ENCODE measurements around the gene DBI. TPM values are rescaled to one million over a fixed set of nuclear protein-coding genes. Genes with fewer than 3 reads are reported as not detected.

The DBI gene
- total RNA-seq, 1 experiment from 2014 or later = 265 TPM

DNA sequence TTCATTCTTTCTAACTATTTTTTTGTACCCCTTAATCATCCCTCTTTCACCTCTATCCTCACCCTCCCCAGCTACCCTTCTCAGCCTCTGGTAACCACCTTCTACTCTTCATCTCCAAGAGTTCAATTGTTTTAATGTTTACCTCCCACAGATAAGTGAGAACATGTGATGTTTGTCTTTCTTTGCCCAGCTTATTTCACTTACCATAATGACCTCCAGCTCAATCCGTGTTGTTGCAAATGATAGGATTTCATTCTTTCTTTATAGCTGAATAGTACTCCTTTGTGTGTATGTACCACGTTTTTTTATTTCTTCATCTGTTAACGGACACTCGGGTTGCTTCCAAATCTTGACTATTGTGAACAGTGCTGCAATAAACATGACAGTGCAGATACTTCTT is 42.7 kb downstream of the DBI start:
- TF ChIP-seq CTCF (conservative IDR thresholded peaks at IDR 0.05) (no peak), EZH2 (IDR thresholded peaks at IDR 0.05; ENCODE audit: low read depth) (no peak)
- no peak overlapping the region for H3K4me3 ChIP-seq
- DNase-seq = no peak
- H3K79me2 ChIP-seq (ENCODE audit: low read depth) = no peaks in the 10 kb centered on the region
- no peaks in the 10 kb centered on the region for H3K36me3 ChIP-seq (ENCODE audit: low read depth)
- no peak overlapping the region for H3K4me2 ChIP-seq
- no peak overlapping the region for H3K27ac ChIP-seq
- H3K9me3 ChIP-seq (ENCODE audit: insufficient read depth, low read depth) = no peaks in the 10 kb centered on the region
- POLR2A ChIA-PET (ENCODE audit: unreplicated experiment) = no interaction called here
- H3K4me1 ChIP-seq (replicated peaks; ENCODE audit: insufficient read depth) = no peaks in the 10 kb centered on the region
- H3K27me3 ChIP-seq (ENCODE audit: insufficient read depth, low read depth) = no peaks in the 10 kb centered on the region
- BruUV-seq (replicated peaks) = no TSS peak
- CTCF ChIA-PET = no interaction called here
- H4K20me1 ChIP-seq (ENCODE audit: insufficient read depth) = no peaks in the 10 kb centered on the region
- H2AFZ ChIP-seq = no peak overlapping the region
- H3K9me2 ChIP-seq (ENCODE audit: insufficient read depth) = no peaks in the 10 kb centered on the region
- intact Hi-C loops (cut with micrococcal nuclease; ENCODE audit: unreplicated experiment) = loop anchor here (5.0 kb wide), 5 partner anchors 117 to 1273 kb away; no protein-coding TSS in a partner anchor
- no peaks in the 10 kb centered on the region for H3F3A ChIP-seq (ENCODE audit: insufficient read depth, low read depth)

- no peaks in the 10 kb centered on the region for H4K20me1 ChIP-seq (ENCODE audit: insufficient read depth)
- intact Hi-C loops (cut with micrococcal nuclease; ENCODE audit: unreplicated experiment) = no loop called here
Observed at GRCh38 chr2:119414894-119415293, 48.1 kb downstream of the DBI start.

DNA sequence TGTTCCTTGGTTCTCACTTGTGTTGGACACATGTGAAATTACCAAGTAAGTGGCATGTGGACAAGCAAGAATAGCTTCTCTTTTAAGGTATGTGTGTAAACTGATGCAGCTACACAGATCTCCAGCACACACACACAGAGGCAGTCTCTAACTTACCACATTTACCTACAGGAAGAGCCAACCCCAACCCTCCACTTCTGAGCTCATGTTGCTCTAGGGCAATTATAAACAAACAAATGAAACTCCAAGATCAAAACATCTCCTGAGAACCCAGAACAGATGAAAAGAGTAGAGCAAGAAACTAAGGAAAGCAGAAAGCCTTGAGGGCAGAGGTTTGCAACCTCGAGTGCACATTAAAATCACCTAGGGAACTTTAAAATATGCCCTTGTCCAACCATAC is 48.9 kb downstream of the DBI start:
- no peaks in the 10 kb centered on the region for H4K20me1 ChIP-seq (ENCODE audit: insufficient read depth)
- DNase-seq = no peak
- H3K27ac ChIP-seq = no peak overlapping the region
- H2AFZ ChIP-seq = no peak overlapping the region
- H3K4me2 ChIP-seq = no peak overlapping the region; the same call in 1 of the 2 replicates
- TF ChIP-seq EZH2 (IDR thresholded peaks at IDR 0.05; ENCODE audit: low read depth) (no peak), CTCF (conservative IDR thresholded peaks at IDR 0.05) (no peak)
- H3K27me3 ChIP-seq (ENCODE audit: insufficient read depth, low read depth) = no peaks in the 10 kb centered on the region
- peaks cover 8% of the 10 kb centered on the region for H3K4me1 ChIP-seq (replicated peaks; ENCODE audit: insufficient read depth)
- ChIA-PET CTCF (no interaction called here), POLR2A (ENCODE audit: unreplicated experiment) (no interaction called here)
- H3F3A ChIP-seq (ENCODE audit: insufficient read depth, low read depth) = no peaks in the 10 kb centered on the region
- H3K36me3 ChIP-seq (ENCODE audit: low read depth) = no peaks in the 10 kb centered on the region
- H3K9me2 ChIP-seq (ENCODE audit: insufficient read depth) = no peaks in the 10 kb centered on the region
- no peaks in the 10 kb centered on the region for H3K79me2 ChIP-seq (ENCODE audit: low read depth)
- H3K9me3 ChIP-seq (ENCODE audit: insufficient read depth, low read depth) = no peaks in the 10 kb centered on the region
- intact Hi-C loops (cut with micrococcal nuclease; ENCODE audit: unreplicated experiment) = no loop called here
- no peak overlapping the region for H3K4me3 ChIP-seq
- no TSS peak for BruUV-seq (replicated peaks)

More at GRCh38 chr2:119414894-119415293, 48.1 kb downstream of the DBI start:
- BruUV-seq (replicated peaks) = no TSS peak
- Histone ChIP-seq H3K4me1 (replicated peaks; ENCODE audit: insufficient read depth) (peaks cover 8% of the 10 kb centered on the region), H3K4me2 (no peak overlapping the region), H3K9me3 (ENCODE audit: insufficient read depth, low read depth) (no peaks in the 10 kb centered on the region), H3K4me3 (no peak overlapping the region), H3K27ac (no peak overlapping the region), H2AFZ (no peak overlapping the region), H3K9me2 (ENCODE audit: insufficient read depth) (no peaks in the 10 kb centered on the region), H3F3A (ENCODE audit: insufficient read depth, low read depth) (no peaks in the 10 kb centered on the region), H3K36me3 (ENCODE audit: low read depth) (no peaks in the 10 kb centered on the region), H3K79me2 (ENCODE audit: low read depth) (no peaks in the 10 kb centered on the region), H3K27me3 (ENCODE audit: insufficient read depth, low read depth) (no peaks in the 10 kb centered on the region)
- ChIA-PET POLR2A (ENCODE audit: unreplicated experiment) (no interaction called here), CTCF (no interaction called here)
- TF ChIP-seq EZH2 (IDR thresholded peaks at IDR 0.05; ENCODE audit: low read depth) (no peak), CTCF (conservative IDR thresholded peaks at IDR 0.05) (no peak)
- DNase-seq = no peak

Measured in PC-9 (cell line).